Measurements from ENCODE around the gene PCDHGA11.
"Not testable (repeated sequence)": the region's sequence is repeated elsewhere in the genome, so short reads cannot be mapped to it uniquely, and the experiment has no call there.

PCDHGA11 gene

DNA sequence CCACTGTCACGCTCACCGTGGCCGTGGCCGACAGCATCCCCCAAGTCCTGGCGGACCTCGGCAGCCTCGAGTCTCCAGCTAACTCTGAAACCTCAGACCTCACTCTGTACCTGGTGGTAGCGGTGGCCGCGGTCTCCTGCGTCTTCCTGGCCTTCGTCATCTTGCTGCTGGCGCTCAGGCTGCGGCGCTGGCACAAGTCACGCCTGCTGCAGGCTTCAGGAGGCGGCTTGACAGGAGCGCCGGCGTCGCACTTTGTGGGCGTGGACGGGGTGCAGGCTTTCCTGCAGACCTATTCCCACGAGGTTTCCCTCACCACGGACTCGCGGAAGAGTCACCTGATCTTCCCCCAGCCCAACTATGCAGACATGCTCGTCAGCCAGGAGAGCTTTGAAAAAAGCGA, 11.9 kb downstream of the PCDHGA11 start:
- DNase-seq = not testable (repeated sequence)

DNA sequence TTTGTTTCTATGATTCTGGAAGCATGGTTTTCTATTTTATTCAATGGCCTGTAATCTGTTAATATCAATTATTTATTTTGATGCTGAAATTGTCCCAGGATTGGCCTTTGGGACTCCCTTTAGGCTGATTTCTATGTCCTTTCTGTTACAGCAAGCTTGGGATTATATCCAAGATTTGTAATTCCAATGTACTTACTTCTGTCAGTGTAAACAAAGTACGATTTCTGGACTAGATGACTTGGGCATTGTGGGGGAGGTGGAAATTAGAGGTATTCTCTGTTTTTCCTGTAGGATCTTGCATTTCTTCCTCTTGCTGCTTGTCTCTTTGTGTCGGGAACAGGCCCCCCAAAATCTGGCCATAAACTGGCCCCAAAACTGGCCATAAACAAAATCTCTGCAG, 13.2 kb downstream of the PCDHGA11 start:
- no peak for DNase-seq

DNA sequence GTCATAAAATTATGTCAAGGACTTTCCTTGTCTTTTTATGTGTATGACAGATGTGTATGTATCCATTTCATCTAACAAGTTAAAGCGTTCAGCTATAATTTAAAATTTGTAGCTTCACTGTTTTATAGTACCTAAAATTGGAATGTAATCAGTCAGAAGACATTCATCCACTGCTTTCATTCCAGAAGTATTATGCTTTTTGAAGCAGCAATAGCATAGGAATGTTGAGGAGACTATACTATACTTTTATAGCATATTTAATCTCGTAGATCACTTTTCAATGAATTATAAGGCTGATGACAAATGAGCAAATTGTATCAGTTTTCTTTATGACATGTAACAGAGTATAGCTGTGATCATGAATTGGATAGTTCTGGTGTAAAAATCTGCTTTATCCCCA, 16.4 kb downstream of the PCDHGA11 start:
- DNase-seq = no peak

DNA sequence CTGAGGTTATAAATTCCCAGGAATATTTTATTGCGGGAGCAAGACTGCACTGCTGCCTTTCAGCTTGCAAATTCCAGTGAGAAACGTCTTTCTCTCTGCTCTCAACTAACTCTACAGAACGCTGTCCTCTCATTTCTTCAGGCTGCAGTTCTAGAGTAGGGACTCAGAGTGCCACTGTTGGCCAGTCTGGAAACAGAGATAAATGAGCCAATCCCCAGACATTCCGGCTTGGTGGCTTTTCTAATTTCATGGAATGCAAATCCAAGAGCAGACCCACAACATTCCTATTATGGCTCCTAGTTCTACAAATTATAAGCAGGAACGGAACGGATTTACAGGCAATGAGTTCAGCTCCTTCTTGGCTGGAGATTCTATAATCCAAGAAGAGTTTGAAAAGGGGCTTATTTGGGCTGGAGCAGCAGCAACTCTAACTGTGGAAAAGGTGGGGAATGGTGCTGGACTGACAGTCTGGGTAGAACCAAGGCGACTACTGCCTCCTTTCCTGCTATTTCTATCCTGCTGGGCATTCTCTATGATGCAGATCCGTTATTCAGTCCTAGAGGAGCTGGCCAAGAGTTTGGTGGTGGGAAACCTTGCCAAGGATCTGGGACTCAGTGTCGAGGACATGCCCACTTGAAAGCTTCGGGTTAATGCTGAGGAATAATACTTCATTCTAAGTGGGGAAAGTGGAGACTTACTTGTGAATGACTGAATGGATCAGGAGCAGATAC, 18.7 kb downstream of the PCDHGA11 start:
- DNase-seq = no peak

DNA sequence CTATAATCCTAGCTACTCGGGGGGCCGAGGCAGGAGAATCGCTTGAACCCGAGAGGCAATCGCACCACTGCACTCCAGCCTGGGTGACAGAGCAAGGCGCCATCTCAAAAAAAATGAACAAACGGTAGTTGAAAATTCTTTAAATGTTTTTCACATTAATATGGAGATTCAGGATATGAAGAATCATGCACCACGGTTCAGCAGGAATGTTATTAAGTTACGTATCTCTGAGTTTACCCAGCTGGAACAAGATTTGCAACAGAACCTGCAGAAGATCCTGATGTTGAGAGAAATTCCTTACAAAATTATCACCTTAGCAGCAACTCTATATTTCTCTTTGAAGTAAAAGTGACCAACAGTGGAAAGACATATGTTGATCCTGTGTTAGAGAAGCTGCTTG, 19.5 kb downstream of the PCDHGA11 start:
- no peak for DNase-seq

DNA sequence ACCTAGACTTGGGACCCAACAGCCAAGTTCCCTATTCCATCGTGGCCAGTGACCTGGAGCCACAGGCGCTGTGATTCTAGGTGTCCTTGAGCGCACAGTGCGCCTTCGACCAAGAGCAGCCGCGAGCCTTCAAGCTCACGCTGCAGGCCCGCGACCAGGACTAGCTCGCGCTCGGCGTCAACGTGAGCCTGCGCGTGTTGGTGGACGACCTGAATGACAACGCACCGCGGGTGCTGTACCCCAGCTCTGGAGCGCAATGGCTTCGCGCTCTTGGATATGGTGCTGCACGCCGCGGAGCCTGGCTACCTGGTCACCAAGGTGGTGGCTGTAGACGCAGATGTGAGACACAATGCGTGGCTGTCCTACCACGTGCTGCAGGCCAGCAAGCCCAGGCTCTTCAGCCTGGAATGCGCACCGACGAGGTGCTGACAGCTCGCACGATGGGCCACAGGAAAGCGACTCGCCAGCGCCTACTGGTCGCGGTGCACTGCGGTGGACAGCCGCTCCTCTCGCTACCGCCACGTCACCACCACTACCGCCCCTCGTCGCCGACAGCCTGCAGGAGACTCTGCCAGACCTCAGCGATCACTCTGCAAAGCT, 20.8 kb downstream of the PCDHGA11 start:
- no peak for DNase-seq

DNA sequence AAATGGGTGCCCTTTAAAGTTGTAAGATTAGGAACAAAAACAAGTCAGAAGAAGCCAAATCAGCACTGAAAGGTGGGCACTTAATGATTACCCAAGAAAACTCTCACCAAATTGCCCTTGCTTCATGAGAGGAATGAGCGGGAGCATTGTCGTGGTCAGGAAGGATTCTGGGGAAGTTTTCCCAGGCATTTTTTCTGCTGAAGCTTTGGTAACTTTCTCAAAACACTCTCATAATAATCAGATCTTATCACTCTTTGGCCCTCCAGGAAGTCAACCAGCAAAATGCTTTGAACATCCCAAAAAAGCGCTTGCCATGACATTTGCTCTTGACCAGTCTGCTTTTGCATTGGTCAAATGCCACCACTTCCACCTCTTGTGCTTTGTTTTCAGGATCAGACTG, 44.5 kb downstream of the PCDHGA11 start:
- DNase-seq = no peak
